GM20000 (cell line): ENCODE data around the gene PDC.
"Not testable (repeated sequence)": the region's sequence is repeated elsewhere in the genome, so short reads cannot be mapped to it uniquely, and the experiment has no call there.

Experiments
- DNase-seq: peaks from one replicate; pipeline ENCODE4 v3.0.0; 2012; ENCODE audit warnings: low spot score
- TF ChIP-seq, protein P1 (sequence below): IDR thresholded peaks from 2 replicates; pipeline ENCODE4 v1.5.1; 2012; ENCODE audit warnings: mild to moderate bottlenecking, control low read depth; ENCODE audit errors: extremely low read depth, missing control alignments

PDC gene

DNA sequence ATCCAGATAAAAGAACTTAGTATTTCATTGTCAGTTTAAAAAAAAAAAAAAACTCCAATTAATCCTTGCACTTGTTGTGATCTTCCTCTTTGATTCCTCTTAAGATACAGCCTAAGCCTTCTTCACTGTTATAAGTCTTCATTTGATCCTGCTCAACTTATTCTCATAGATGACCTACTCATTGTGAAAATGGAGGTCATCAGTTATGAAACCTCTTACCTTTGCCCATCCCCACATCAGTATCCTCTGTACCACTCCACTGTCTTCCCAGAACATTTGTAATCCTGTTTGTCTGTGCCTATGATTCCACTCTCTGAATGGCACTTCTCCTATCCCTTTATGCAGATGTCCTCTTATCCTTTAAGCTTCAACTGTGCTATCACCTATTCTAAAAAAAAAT, 57.3 kb downstream of the PDC start:
- TF ChIP-seq, protein P1, sequence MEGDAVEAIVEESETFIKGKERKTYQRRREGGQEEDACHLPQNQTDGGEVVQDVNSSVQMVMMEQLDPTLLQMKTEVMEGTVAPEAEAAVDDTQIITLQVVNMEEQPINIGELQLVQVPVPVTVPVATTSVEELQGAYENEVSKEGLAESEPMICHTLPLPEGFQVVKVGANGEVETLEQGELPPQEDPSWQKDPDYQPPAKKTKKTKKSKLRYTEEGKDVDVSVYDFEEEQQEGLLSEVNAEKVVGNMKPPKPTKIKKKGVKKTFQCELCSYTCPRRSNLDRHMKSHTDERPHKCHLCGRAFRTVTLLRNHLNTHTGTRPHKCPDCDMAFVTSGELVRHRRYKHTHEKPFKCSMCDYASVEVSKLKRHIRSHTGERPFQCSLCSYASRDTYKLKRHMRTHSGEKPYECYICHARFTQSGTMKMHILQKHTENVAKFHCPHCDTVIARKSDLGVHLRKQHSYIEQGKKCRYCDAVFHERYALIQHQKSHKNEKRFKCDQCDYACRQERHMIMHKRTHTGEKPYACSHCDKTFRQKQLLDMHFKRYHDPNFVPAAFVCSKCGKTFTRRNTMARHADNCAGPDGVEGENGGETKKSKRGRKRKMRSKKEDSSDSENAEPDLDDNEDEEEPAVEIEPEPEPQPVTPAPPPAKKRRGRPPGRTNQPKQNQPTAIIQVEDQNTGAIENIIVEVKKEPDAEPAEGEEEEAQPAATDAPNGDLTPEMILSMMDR, result no peak
- DNase-seq, result no peak

DNA sequence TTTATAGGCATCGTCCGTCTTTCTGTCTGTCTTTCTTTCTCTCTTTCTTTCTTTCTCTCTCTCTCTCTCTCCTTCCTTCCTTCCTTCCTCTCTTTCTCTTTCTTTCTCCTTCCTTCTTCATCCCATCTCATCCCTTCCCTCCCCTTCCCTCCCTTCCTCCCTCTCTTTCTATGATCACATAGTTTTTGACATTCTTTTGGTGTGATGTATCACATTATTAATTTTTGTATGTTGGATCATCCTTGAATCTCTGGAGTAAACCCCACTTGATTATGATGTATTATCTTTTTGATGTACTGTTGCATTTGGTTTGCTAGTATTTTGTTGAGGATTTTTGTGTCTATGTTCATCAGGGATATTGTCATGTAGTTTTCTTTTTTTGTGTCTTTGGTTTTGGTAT, 59.5 kb downstream of the PDC start:
- not testable (repeated sequence) for DNase-seq
